CD14-positive monocyte (primary cell): ENCODE measurements around the gene SH3BP5L. TPM values are rescaled to one million over a fixed set of nuclear protein-coding genes. Genes with fewer than 3 reads are reported as not detected.

Source experiments
- DNase-seq, 3 donors: peaks; one replicate each; pipeline ENCODE4 v3.0.0-alpha.2; 2011 to 2022
- H2AFZ ChIP-seq: 2 replicates; pipeline ENCODE4 v1.6.0; 2012; ENCODE audit warnings: mild to moderate bottlenecking, low read depth, low read length, inconsistent platforms; ENCODE audit not compliant: insufficient read depth, poor library complexity, severe bottlenecking
- H3K27ac ChIP-seq, 2 donors: 1 replicate in 1 of 2; 2 replicates in 1 of 2; pipeline ENCODE4 v1.5.1; 2012 to 2013; ENCODE audit warnings: low read length in 2 of 2, control low read depth in 1 of 2, inconsistent platforms in 1 of 2, low read depth in 1 of 2, mild to moderate bottlenecking in 1 of 2
- H3K27me3 ChIP-seq, 2 donors: one replicate each; pipeline versions ENCODE4 v1.6.0 to v1.6.1; 2011 to 2013; ENCODE audit warnings: low read length in 2 of 2; ENCODE audit not compliant: control insufficient read depth in 2 of 2, insufficient read depth in 2 of 2
- H3K36me3 ChIP-seq, 2 donors: replicated peaks in 1 of 2; 1 replicate in 1 of 2; 2 replicates in 1 of 2; pipeline versions ENCODE4 v1.5.1 to v1.6.1; 2012 to 2013; ENCODE audit warnings: low read length in 2 of 2, control low read depth in 1 of 2, inconsistent platforms in 1 of 2, mild to moderate bottlenecking in 1 of 2; ENCODE audit not compliant: insufficient read depth in 2 of 2, control insufficient read depth in 1 of 2
- H3K4me1 ChIP-seq, 2 donors: 1 replicate in 1 of 2; 2 replicates in 1 of 2; pipeline versions ENCODE4 v1.5.1 to v1.6.1; 2012 to 2013; ENCODE audit warnings: low read length in 2 of 2, control low read depth in 1 of 2, inconsistent platforms in 1 of 2, mild to moderate bottlenecking in 1 of 2, moderate library complexity in 1 of 2; ENCODE audit not compliant: insufficient read depth in 2 of 2, control insufficient read depth in 1 of 2
- H3K4me2 ChIP-seq: replicated peaks from 2 replicates; pipeline ENCODE3; 2012; ENCODE audit warnings: low read length, moderate library complexity, mild to moderate bottlenecking; ENCODE audit not compliant: poor library complexity, severe bottlenecking; ENCODE audit errors: extremely low read depth
- H3K4me3 ChIP-seq, 3 experiments: fragments of 200-600 bp in 1 of 3; sonication (generic) in 1 of 3; replicated peaks in 1 of 3; 1 replicate in 2 of 3; 2 replicates in 1 of 3; pipeline ENCODE4 v1.5.1; 2011 to 2013; ENCODE audit warnings: low read length in 3 of 3, mild to moderate bottlenecking in 3 of 3, control low read depth in 2 of 3, low read depth in 2 of 3, inconsistent platforms in 1 of 3, moderate library complexity in 1 of 3
- H3K79me2 ChIP-seq: 2 replicates; pipeline ENCODE4 v1.6.0; 2012; ENCODE audit warnings: mild to moderate bottlenecking, control low read depth, inconsistent platforms, low read length, moderate library complexity; ENCODE audit not compliant: insufficient read depth
- H3K9ac ChIP-seq: 2 replicates; pipeline ENCODE4 v1.6.0; 2017; ENCODE audit warnings: low read length, mild to moderate bottlenecking; ENCODE audit not compliant: insufficient read depth, poor library complexity, severe bottlenecking
- H3K9me3 ChIP-seq, 2 donors: replicated peaks in 1 of 2; 1 replicate in 1 of 2; 2 replicates in 1 of 2; pipeline versions ENCODE4 v1.5.1 to v1.6.1; 2012 to 2013; ENCODE audit warnings: low read length in 2 of 2, control low read depth in 1 of 2; ENCODE audit not compliant: control insufficient read depth in 1 of 2, insufficient read depth in 1 of 2
- H4K20me1 ChIP-seq: 2 replicates; pipeline ENCODE4 v1.6.0; 2012; ENCODE audit warnings: mild to moderate bottlenecking, low read length, control low read depth, moderate library complexity; ENCODE audit not compliant: insufficient read depth
- H3K27ac Mint-ChIP-seq, 7 donors: one replicate each; pipeline ENCODE4 v1.8.0; 2020; ENCODE audit warnings: mild to moderate bottlenecking in 7 of 7, mixed read lengths in 7 of 7, moderate library complexity in 6 of 7, inconsistent platforms in 2 of 7
- H3K27me3 Mint-ChIP-seq, 3 donors: one replicate each; pipeline ENCODE4 v1.8.0; 2021 to 2022; ENCODE audit warnings: low read depth in 3 of 3, mild to moderate bottlenecking in 3 of 3, mixed read lengths in 3 of 3, moderate library complexity in 3 of 3, inconsistent platforms in 1 of 3
- H3K36me3 Mint-ChIP-seq, 2 donors: one replicate each; pipeline ENCODE4 v1.8.0; 2020; ENCODE audit warnings: mixed read lengths in 2 of 2, inconsistent platforms in 1 of 2, mild to moderate bottlenecking in 1 of 2
- H3K4me1 Mint-ChIP-seq: one replicate; pipeline ENCODE4 v1.8.0; 2020; ENCODE audit warnings: mild to moderate bottlenecking, mixed read lengths
- H3K4me3 Mint-ChIP-seq, 2 donors: one replicate each; pipeline ENCODE4 v1.8.0; 2020; ENCODE audit warnings: mild to moderate bottlenecking in 2 of 2, mixed read lengths in 2 of 2, moderate library complexity in 1 of 2
- H3K9me3 Mint-ChIP-seq, 7 donors: one replicate each; pipeline ENCODE4 v1.8.0; 2020 to 2022; ENCODE audit warnings: mixed read lengths in 7 of 7, mild to moderate bottlenecking in 6 of 7, moderate library complexity in 6 of 7, inconsistent platforms in 2 of 7
- CTCF ChIP-seq: fragments of 200-600 bp; IDR thresholded peaks from one replicate; pipeline ENCODE4 v1.8.0; 2022; ENCODE audit warnings: antibody characterized with exemption, mild to moderate bottlenecking
- WGBS: methylation state at CpG from one replicate; pipeline ENCODE4 v1.1.5; 2013; ENCODE audit warnings: missing lambda C conversion rate; ENCODE audit not compliant: insufficient coverage; 5-methylcytosine and 5-hydroxymethylcytosine counted together
- intact Hi-C, 2 donors: fragments of 100-400 bp; cut with micrococcal nuclease; formaldehyde crosslinking; loops; one replicate each; pipeline versions ENCODE4 v1.15.0 to v1.15.1; 2023
- polyA plus RNA-seq, 3 donors: library from polyadenylated mRNA; depleted of rRNA in 1 of 3; unstranded in 2 of 3; stranded (reverse) in 1 of 3; fragments of 300-500 nt in 2 of 3; fragments of >200 nt in 1 of 3; fragmentation: Illumina TruSeq in 2 of 3; gene quantifications; 1 replicate in 2 of 3; 2 replicates in 1 of 3; pipeline ENCODE4 v1.2.3, GENCODE V29; 2012 to 2021

The SH3BP5L gene
- polyA plus RNA-seq, 3 donors = 4.0 to 15.7 (median 4.3) TPM

- no peaks in the 10 kb centered on the region for H3K27me3 ChIP-seq
- 94% methylated on average over 5 of the region's 6 CpGs for WGBS
- no peak overlapping the region for H3K4me3 ChIP-seq
- H3K27me3 Mint-ChIP-seq = no peaks in the 10 kb centered on the region
- no peak for DNase-seq
- no peak overlapping the region for H3K4me3 Mint-ChIP-seq
- H3K9me3 Mint-ChIP-seq = peaks cover 0 to 8% (median 4%) of the 10 kb centered on the region in 7 donors
- H3K4me1 ChIP-seq = peaks cover 56 to 72% of the 10 kb centered on the region in 2 donors
- H3K79me2 ChIP-seq = no peaks in the 10 kb centered on the region
- no peak for TF ChIP-seq CTCF
- no peaks in the 10 kb centered on the region for H4K20me1 ChIP-seq
- H3K9me3 ChIP-seq = no peaks in the 10 kb centered on the region
- intact Hi-C loops = no loop called here
- H3K36me3 Mint-ChIP-seq = peaks cover 0 to 6% of the 10 kb centered on the region in 2 donors
- peaks cover 72% of the 10 kb centered on the region for H3K4me1 Mint-ChIP-seq
- peak overlapping the region in 1 of 2 donors; percentile 40 for H3K27ac ChIP-seq
- H3K27ac Mint-ChIP-seq = peak overlapping the region in 2 of 7 donors; percentile 50 to 54
- H2AFZ ChIP-seq = no peak overlapping the region
- no peak overlapping the region for H3K4me2 ChIP-seq
- no peaks in the 10 kb centered on the region for H3K36me3 ChIP-seq
- no peak overlapping the region for H3K9ac ChIP-seq
These were observed 23.3 kb downstream of the SH3BP5L start for GRCh38 chr1:248802454-248802853.

GRCh38 chr1:248800459-248800858 lies 25.3 kb downstream of the SH3BP5L start:
- no peak overlapping the region for H3K4me3 Mint-ChIP-seq
- no peaks in the 10 kb centered on the region for H3K27me3 Mint-ChIP-seq
- Histone ChIP-seq H3K4me1 (peaks cover 36 to 54% of the 10 kb centered on the region in 2 donors), H3K9me3 (peaks cover 0 to 2% of the 10 kb centered on the region in 2 donors), H3K79me2 (no peaks in the 10 kb centered on the region), H3K4me2 (peak overlapping the region; percentile 6), H3K4me3 (no peak overlapping the region), H3K9ac (no peak overlapping the region), H3K36me3 (no peaks in the 10 kb centered on the region), H2AFZ (no peak overlapping the region), H4K20me1 (no peaks in the 10 kb centered on the region), H3K27ac (no peak overlapping the region), H3K27me3 (no peaks in the 10 kb centered on the region)
- no peak for DNase-seq
- peaks cover 0 to 6% of the 10 kb centered on the region in 2 donors for H3K36me3 Mint-ChIP-seq
- peaks cover 55% of the 10 kb centered on the region for H3K4me1 Mint-ChIP-seq
- WGBS = no CpG with 5 or more reads among the region's 3 CpGs
- H3K27ac Mint-ChIP-seq = peak overlapping the region in 3 of 7 donors; percentile 0 to 73 (median 10)
- TF ChIP-seq CTCF = no peak
- H3K9me3 Mint-ChIP-seq = peaks cover 0 to 10% (median 4%) of the 10 kb centered on the region in 7 donors
- intact Hi-C loops = no loop called here
